Uterus (tissue), 2 donors: ENCODE measurements around the gene IL4I1.

Experiments
- POLR2A ChIP-seq, 2 donors: fragments of 450-650 bp; IDR thresholded peaks; one replicate each; pipeline ENCODE4 v1.6.1; 2016; ENCODE audit warnings: antibody characterized with exemption in 2 of 2, mild to moderate bottlenecking in 1 of 2, moderate library complexity in 1 of 2
- TF ChIP-seq, protein P1 (sequence below), 4 experiments: fragments of 200-600 bp in 2 of 4; fragments of 450-650 bp in 2 of 4; sonication (generic) in 2 of 4; IDR thresholded peaks; one replicate each; pipeline ENCODE4 v1.5.1; 2016 to 2019; ENCODE audit warnings: antibody characterized with exemption in 4 of 4, mild to moderate bottlenecking in 2 of 4, moderate library complexity in 1 of 4

DNA sequence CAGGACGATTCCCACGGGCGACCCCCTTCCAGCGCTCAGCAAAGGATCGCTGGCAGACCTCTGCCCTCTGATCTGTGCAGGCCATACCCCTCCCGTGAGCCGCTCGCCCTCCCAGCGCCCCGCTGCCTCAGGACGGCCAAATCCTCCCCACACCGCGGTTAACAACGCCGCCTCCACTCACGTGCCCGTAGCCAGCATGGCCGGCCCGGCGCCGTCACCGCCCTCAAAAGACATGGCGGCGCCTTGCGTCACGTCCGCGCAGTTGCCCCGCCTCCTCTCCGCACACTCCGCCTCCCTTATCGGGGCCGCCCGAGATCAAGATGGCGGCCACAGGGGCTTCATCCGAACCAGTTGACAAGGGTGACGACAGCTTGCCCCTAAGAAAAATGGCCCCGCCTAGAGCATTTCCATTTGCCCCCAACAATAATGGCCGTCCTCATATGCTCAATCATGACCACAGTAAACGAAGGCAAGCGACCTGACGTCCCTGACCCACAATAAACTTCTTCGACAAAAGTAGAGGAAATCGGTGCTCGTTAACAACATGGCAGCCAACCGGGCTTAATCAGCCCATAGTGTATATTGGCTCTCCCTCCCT, 20.2 kb downstream of the IL4I1 start:
- TF ChIP-seq POLR2A (IDR thresholded peaks at IDR 0.05), result peak; percentile 43 to 61
- TF ChIP-seq, protein P1, sequence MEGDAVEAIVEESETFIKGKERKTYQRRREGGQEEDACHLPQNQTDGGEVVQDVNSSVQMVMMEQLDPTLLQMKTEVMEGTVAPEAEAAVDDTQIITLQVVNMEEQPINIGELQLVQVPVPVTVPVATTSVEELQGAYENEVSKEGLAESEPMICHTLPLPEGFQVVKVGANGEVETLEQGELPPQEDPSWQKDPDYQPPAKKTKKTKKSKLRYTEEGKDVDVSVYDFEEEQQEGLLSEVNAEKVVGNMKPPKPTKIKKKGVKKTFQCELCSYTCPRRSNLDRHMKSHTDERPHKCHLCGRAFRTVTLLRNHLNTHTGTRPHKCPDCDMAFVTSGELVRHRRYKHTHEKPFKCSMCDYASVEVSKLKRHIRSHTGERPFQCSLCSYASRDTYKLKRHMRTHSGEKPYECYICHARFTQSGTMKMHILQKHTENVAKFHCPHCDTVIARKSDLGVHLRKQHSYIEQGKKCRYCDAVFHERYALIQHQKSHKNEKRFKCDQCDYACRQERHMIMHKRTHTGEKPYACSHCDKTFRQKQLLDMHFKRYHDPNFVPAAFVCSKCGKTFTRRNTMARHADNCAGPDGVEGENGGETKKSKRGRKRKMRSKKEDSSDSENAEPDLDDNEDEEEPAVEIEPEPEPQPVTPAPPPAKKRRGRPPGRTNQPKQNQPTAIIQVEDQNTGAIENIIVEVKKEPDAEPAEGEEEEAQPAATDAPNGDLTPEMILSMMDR (IDR thresholded peaks at IDR 0.05), result no peak
